ENCODE results near the gene TRMT2A. TPM values are rescaled to one million over a fixed set of nuclear protein-coding genes. Genes with fewer than 3 reads are reported as not detected.
A peak's percentile ranks its signal among the peaks of the same experiment; 100 is the strongest.

TRMT2A gene
- total RNA-seq, 1 donor from 2014 or later: 161 TPM

- peaks cover 71 to 97% of the 10 kb centered on the region in 2 donors for H3K36me3 ChIP-seq
- H3K27ac ChIP-seq: peak overlapping the region in 1 of 2 donors; percentile 51
- intact Hi-C loops (cut with DNase I): no loop called here
- H3K4me1 ChIP-seq: peaks cover 0 to 3% of the 10 kb centered on the region in 2 donors
- peak; percentile 50 to 80 for DNase-seq (ENCODE audit: low spot score in 2 of 2)
- no peak overlapping the region for H3K4me3 ChIP-seq
- no peaks in the 10 kb centered on the region for H3K27me3 ChIP-seq
- TF ChIP-seq CTCF (IDR thresholded peaks at IDR 0.05): no peak
- no peaks in the 10 kb centered on the region for H3K9me3 ChIP-seq
These were observed 23.4 kb downstream of the TRMT2A start for GRCh38 chr22:20093418-20094196.

GRCh38 chr22:20092477-20092854, 24.6 kb downstream of the TRMT2A start:
- Histone ChIP-seq H3K9me3 (no peaks in the 10 kb centered on the region), H3K36me3 (peaks cover 73 to 100% of the 10 kb centered on the region in 2 donors), H3K4me1 (peaks cover 0 to 3% of the 10 kb centered on the region in 2 donors), H3K4me3 (no peak overlapping the region), H3K27me3 (no peaks in the 10 kb centered on the region), H3K27ac (no peak overlapping the region)
- no peak for DNase-seq (ENCODE audit: low spot score in 2 of 2)
- no peak for TF ChIP-seq CTCF (IDR thresholded peaks at IDR 0.05)
- intact Hi-C loops (cut with DNase I): no loop called here

DNA sequence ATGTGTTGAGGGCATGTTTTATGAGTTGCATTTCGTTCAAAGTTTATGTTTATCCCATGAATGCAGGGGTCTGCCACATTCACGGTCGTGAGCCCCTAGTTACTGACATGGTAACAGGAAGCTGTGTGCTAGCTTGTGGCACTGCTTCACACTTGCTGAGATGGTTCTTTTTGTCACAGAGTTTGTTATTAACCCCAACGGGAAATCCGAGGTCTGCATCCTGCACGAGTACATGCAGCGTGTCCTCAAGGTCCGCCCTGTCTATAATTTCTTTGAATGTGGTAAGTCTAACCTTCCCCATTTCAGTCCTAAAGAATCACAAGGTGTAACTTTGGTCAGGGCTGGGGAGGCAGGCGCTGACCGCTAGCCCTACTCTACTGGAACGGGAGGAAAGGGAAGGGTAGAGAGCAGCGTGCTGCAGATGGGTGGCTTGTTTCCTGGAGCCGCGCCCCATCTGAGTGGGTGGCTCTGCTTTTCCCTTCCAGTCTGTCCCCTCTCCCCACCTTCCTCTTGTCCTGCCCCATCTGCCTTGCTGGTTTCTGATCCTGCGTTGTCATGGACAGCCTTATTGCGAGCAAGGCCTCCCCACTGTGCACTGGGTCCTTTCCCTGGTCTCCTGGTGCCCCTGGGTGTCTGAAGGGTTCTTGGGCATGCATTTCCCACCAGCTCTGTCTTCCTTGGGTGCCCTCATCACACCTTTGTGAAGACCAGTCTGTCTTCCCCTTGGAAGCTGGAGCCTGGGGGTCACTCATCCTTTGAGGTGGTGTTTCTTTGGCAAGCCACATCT, 25.1 kb downstream of the TRMT2A start:
- no peaks in the 10 kb centered on the region for H3K9me3 ChIP-seq
- no peak overlapping the region for H3K27ac ChIP-seq
- no peak for DNase-seq (ENCODE audit: low spot score in 2 of 2)
- intact Hi-C loops (cut with DNase I): no loop called here
- no peaks in the 10 kb centered on the region for H3K27me3 ChIP-seq
- peaks cover 76 to 100% of the 10 kb centered on the region in 2 donors for H3K36me3 ChIP-seq
- peaks cover 0 to 3% of the 10 kb centered on the region in 2 donors for H3K4me1 ChIP-seq
- no peak overlapping the region for H3K4me3 ChIP-seq
- TF ChIP-seq CTCF (IDR thresholded peaks at IDR 0.05): no peak

DNA sequence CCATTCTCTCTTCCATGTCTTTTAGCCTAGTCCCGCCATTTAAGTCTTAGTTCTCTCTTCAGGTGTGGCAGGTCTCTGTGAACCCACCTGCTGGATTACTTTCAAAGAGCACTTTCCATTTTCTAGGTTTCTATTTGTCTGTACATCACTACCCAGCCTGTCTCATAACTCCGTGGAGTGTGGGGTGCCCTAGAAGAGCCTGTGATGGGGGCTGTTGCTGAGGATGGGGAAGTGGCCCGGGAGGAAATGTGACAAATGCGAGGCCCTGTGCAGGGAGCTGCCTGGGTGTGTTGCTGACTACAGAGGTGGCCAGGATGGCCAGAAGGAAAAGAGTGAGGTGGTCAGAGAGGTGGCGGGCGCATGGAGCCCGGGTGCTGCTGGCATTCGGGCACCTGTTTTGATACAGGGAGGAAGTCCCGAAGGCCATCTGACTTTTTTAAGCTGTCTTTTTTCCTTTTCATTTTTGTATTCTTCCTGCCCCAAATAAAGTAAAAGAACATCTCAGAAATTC, 26.2 kb downstream of the TRMT2A start:
- intact Hi-C loops (cut with DNase I): no loop called here
- Histone ChIP-seq H3K27ac (no peak overlapping the region), H3K4me3 (no peak overlapping the region), H3K9me3 (no peaks in the 10 kb centered on the region), H3K36me3 (peaks cover 85 to 100% of the 10 kb centered on the region in 2 donors), H3K27me3 (no peaks in the 10 kb centered on the region), H3K4me1 (peaks cover 0 to 3% of the 10 kb centered on the region in 2 donors)
- DNase-seq (ENCODE audit: low spot score in 2 of 2): no peak
- no peak for TF ChIP-seq CTCF (IDR thresholded peaks at IDR 0.05)

GRCh38 chr22:20089977-20090729, 26.9 kb downstream of the TRMT2A start:
- H3K4me1 ChIP-seq: peaks cover 0 to 3% of the 10 kb centered on the region in 2 donors
- intact Hi-C loops (cut with DNase I): no loop called here
- TF ChIP-seq CTCF (IDR thresholded peaks at IDR 0.05): no peak
- H3K27me3 ChIP-seq: no peaks in the 10 kb centered on the region
- peaks cover 83 to 95% of the 10 kb centered on the region in 2 donors for H3K36me3 ChIP-seq
- H3K4me3 ChIP-seq: no peak overlapping the region
- H3K27ac ChIP-seq: no peak overlapping the region
- no peaks in the 10 kb centered on the region for H3K9me3 ChIP-seq
- no peak for DNase-seq (ENCODE audit: low spot score in 2 of 2)

Data from ascending aorta (tissue), 2 donors.